GM18858 (cell line): ENCODE data around the gene CAMK2D.

Experiments used
- ATAC-seq: cut with Tn5 transposase; IDR thresholded peaks from one replicate; pipeline ENCODE4 v1.9.1; 2021; ENCODE audit not compliant: unreplicated experiment

Gene CAMK2D

DNA sequence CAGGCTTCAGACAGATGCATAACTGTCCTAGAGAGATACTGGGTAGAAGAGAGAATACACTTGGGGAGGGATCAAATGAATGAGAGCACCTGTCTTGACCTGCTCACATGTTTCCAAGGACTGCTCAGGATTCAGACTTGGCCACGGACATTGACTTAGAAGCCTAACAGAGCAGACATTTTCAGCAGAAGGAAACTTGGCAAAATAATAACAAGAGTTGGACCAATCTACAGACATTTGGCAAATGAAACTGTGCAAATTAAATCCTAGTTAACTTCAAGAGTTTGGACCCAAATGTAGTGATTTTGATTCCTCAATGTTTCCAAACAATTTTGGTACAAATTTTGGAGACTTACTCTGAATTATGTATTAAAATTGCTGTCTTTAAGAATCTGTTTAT is 223.9 kb downstream of the CAMK2D start:
- no peak for ATAC-seq

GRCh38 chr4:113537203-113537602 is 224.3 kb downstream of the CAMK2D start:
- ATAC-seq, result no peak

- no peak for ATAC-seq
These were observed 226.8 kb downstream of the CAMK2D start for GRCh38 chr4:113534711-113535110.

DNA sequence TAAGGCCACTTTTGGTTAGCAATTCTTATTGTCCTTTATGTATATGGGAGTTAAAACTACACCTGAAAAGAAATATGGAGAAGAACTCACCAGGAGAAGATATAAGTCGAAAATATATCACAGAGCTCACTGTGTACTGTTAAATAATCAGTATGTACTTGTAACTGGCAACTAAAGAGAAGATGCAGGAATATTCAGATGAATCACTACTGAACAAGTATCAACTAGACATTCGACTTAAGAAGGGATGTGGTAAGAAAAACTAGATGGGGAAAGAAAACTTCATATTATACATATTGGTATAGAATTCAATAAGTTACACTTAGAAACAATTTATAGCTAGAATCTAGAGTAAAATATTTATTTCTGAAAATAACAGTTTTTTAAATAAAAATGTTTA is 230.0 kb downstream of the CAMK2D start:
- no peak for ATAC-seq

- no peak for ATAC-seq
These were observed 233.1 kb downstream of the CAMK2D start for GRCh38 chr4:113528395-113528794.

GRCh38 chr4:113525521-113525920 is 236.0 kb downstream of the CAMK2D start:
- ATAC-seq, result no peak

DNA sequence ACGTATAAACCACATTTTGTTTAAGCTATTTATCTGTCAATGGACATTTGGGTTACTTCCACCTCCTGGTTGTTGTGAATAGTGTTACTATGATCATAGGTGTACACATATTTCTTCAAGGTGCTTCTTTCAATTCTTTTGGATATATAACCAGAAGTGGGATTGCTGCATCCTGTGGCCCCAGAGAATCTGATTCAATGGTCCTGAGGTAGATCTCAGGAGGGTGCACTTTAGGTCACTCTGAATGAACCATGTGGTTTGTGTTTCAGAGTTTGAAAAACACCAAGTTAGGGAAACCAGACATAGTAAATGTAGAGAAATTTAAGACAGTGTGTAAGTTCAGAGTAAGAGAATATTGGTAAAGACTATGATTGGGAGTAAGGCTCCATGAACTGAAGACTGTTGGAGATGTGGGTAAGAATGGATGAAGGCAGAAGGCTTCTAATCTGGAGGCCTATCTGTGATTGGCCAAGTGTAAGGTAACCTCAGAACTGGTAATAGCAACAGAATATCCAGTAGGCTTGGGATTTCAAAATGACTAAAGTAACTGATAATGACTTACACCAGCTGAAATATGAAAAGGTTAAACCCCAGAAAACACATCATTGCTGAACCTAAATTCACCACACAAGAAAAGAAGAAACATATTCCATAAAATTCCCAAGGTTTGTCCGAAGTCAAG is 236.9 kb downstream of the CAMK2D start:
- peak; percentile 28 for ATAC-seq

DNA sequence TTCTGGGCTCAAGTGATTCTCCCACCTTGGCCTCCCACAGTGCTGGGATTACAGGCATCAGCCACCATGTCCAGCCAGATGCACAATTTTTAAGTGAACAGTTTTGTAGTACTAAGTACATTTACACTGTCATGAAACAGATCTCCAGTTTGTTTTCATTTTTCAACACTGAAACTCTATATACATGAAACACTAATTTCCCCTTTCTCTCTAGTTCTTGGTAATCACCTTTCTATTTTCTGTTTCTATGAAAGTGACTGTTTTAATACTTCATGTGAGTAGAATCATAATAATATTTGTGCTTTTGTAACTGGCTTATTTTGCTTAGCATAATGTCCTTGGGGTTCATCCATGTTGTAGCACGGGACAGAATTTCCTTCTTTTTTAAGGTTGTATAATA is 237.4 kb downstream of the CAMK2D start:
- ATAC-seq, result peak; percentile 97

DNA sequence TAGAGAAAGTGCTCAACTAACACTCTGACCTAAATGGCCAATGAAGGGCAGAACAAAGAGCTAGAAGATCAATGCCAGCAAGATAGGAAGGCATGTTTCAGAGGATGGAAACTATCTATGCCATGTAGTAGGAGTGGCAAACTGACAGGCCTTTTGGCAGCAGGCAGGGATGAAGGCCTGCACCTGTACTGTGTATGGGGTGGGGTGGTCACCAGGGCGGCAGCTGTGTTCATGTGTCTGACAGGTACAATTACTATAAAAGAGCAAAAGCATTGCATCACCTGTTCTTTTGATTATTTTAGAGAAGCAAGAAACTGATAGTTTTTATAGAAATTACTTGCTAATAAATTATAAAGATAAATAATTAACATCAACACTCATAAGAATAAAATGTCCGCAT is 239.1 kb downstream of the CAMK2D start:
- ATAC-seq, result no peak

- ATAC-seq, result no peak
These were observed 248.2 kb downstream of the CAMK2D start for GRCh38 chr4:113513382-113513781.

- no peak for ATAC-seq
These were observed 248.7 kb downstream of the CAMK2D start for GRCh38 chr4:113512880-113513279.

- no peak for ATAC-seq
These were observed 249.6 kb downstream of the CAMK2D start for GRCh38 chr4:113511944-113512343.

DNA sequence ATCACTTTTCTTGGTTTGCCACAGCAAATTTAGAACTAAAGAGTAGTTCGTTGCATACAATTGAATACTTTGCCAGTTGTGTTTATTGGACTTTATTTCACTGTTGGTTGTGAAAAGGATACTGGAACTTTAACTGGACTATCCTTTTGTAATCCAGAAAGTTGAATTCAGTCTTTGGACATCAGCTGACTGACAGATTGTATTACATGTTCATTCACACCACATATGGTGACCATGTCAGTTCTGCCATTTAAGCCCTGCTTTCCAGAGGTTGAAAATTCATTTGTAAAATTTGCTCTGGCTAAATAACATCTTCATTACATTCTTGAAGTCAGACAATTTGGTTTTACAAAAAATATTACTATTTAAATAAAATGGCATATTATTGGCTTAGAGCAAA is 251.7 kb downstream of the CAMK2D start:
- no peak for ATAC-seq

- no peak for ATAC-seq
These were observed 256.5 kb downstream of the CAMK2D start for GRCh38 chr4:113505044-113505443.

- ATAC-seq, result no peak
These were observed 257.1 kb downstream of the CAMK2D start for GRCh38 chr4:113504422-113504821.

DNA sequence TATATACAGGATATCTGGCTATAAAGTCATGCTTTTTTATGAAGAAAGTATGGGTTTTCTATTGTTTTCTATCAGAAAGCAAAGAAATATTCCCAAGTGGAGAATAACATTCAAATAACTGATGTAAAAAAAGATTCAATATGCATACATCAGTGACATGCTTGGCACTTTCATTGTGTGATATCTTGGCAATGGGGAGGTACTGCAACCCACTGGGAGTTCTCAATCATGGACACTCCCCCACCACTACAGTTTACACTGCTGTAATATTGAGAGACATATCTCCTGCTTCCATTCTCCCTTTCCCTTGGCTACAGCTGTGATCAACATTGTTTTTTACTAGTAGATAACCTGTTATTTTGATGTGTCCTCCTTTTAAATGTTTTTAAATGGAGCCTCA is 257.8 kb downstream of the CAMK2D start:
- no peak for ATAC-seq

DNA sequence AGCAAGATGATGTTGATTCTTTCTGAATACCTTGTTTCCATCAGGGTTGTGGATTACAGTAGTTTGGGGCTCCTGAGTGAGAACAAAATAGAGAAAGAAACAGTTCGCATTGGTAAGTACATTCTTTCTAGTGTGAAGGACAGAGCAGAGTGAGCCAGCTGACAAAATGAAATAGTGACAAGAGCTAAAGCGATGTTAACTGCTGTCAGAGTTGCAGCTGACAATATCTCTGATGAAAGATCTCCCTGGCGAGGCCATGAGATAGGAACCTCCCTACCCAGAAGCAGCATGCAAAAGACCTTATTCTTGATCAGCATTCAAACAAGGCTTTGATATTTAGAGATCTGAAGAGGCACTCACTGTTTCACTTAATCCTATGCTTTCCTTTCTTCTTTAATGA is 258.6 kb downstream of the CAMK2D start:
- ATAC-seq, result no peak

DNA sequence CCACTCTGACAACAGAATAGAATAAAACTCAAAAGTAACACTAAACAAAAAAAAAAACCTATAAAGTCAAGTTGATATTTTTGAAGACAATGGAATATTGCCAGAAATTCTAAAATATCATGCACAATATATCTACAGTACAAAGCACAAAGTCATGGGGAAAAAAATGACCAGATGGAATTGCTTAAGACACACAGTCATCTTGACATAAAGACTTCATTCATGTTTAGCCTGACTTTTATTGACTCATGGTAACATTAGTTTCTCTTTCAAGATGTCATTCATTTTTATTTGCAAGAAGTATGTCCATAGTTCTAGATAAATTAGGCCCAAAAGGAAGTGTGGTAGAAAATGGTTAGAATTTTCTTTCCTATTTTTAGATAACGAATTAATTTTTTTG is 259.1 kb downstream of the CAMK2D start:
- ATAC-seq, result no peak

GRCh38 chr4:113500424-113500823 is 261.1 kb downstream of the CAMK2D start:
- ATAC-seq, result no peak

DNA sequence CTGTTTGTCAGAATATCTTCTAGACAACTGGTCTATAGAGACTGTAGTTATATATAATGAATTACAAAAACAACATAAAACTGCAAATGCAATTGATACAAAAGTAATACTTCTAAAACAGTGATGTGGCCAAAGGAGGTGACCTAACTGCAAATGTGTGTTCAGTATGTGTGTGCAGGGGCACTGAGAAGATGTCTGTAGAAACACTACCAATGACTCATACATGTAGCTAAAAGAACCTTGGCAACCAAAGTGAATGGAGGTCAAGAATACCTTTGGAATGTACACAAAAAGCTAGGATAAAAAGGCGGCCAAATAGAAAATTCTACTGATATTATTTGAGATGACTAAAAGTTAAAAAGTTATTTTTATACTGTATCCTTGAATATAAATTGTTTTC is 261.8 kb downstream of the CAMK2D start:
- no peak for ATAC-seq

DNA sequence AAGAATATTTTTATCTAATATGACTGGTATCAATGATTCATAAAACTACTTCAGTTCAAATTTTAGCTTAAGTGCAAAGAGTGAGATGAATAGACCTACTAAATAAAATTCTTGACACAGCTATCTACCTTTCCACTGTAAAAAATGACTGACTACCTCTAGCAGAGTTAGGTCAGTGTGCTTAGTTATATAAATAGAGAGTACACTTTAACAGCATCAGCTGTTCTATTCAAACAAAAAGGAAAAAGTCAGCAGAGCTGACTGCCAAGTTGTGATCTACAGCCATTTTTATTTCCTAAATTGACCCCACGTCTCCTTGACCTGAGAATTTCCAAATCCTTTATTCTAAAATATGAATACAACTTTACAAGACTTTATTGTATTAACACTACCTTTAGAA is 262.4 kb downstream of the CAMK2D start:
- no peak for ATAC-seq

DNA sequence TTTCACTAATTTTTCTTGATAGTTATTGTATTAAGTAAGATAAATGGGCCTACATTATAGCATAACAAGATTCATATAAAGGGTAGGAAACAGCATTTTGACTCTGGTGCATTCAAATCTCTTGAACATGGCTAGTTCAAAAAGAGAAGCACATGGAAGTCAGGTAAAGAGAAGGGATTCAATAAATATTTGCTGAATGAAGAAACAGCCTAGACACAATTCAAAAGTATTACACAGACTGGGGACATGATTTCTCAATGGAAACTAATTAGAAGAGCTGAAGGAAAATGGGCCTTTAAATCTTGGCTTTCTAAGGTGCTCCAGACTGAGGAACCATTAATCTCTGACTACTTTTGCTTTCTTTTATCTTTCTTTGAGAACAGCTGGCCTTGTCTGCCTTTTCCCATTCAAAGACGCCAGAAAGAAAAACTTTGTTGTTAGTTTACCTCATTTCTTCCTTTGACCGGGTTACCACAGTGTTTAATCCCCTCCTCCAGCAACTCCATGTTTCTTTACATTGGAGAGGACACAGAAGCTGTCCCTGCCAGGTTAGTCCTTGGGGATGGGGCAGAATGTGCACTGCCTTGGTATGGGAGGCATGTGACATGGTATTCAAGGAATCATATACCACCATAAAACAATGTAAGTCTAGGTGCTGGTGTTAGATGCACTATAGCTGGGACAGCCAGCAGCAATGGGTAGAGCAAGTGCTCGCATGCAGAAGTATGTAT is 264.2 kb downstream of the CAMK2D start:
- no peak for ATAC-seq

GRCh38 chr4:113496698-113497097 is 264.8 kb downstream of the CAMK2D start:
- no peak for ATAC-seq
